IPS-20b (cell line): Measurements from ENCODE around the gene DNASE1L2.

Experiments
- H3K27ac ChIP-seq: one replicate; pipeline ENCODE4 v1.5.1; 2013; ENCODE audit warnings: low read length
- H3K27me3 ChIP-seq: 2 replicates; pipeline ENCODE4 v1.6.1; 2013; ENCODE audit warnings: mild to moderate bottlenecking, low read length, inconsistent platforms; ENCODE audit not compliant: insufficient read depth
- H3K36me3 ChIP-seq: 2 replicates; pipeline ENCODE4 v1.6.1; 2013; ENCODE audit warnings: low read depth, mild to moderate bottlenecking, inconsistent platforms, low read length, moderate library complexity; ENCODE audit not compliant: insufficient read depth
- H3K4me1 ChIP-seq: 2 replicates; pipeline ENCODE4 v1.6.1; 2013; ENCODE audit warnings: mild to moderate bottlenecking, control low read depth, inconsistent platforms, low read length, moderate library complexity; ENCODE audit not compliant: insufficient read depth
- H3K4me3 ChIP-seq: 2 replicates; pipeline ENCODE4 v1.5.1; 2013; ENCODE audit warnings: mild to moderate bottlenecking, low read length, inconsistent platforms
- H3K9ac ChIP-seq: 2 replicates; pipeline ENCODE4 v1.6.1; 2013; ENCODE audit warnings: low read depth, mild to moderate bottlenecking, inconsistent platforms, low read length, moderate library complexity
- H3K9me3 ChIP-seq: 2 replicates; pipeline ENCODE4 v1.6.1; 2013; ENCODE audit warnings: mild to moderate bottlenecking, low read depth, low read length, inconsistent platforms; ENCODE audit not compliant: insufficient read depth

The DNASE1L2 gene

GRCh38 chr16:2287916-2288547, 51.8 kb downstream of the DNASE1L2 start:
- Histone ChIP-seq H3K4me3 (no peak overlapping the region), H3K9ac (no peak overlapping the region), H3K9me3 (no peaks in the 10 kb centered on the region), H3K4me1 (no peaks in the 10 kb centered on the region), H3K36me3 (no peaks in the 10 kb centered on the region), H3K27ac (no peak overlapping the region), H3K27me3 (no peaks in the 10 kb centered on the region)
